Neutrophil (primary cell): ENCODE measurements around the gene ANKRD28.

Source experiments
- H3K27ac ChIP-seq: fragments of 200-600 bp; sonication (generic); 2 replicates; pipeline ENCODE4 v1.5.1; 2016; ENCODE audit warnings: mild to moderate bottlenecking, moderate library complexity
- H3K27me3 ChIP-seq: fragments of 200-600 bp; sonication (generic); 2 replicates; pipeline ENCODE4 v1.6.0; 2016; ENCODE audit warnings: mild to moderate bottlenecking
- H3K36me3 ChIP-seq: fragments of 200-600 bp; sonication (generic); 2 replicates; pipeline ENCODE4 v1.5.1; 2017
- H3K4me1 ChIP-seq, 2 experiments: fragments of 200-600 bp in 1 of 2; sonication (generic) in 1 of 2; 1 replicate in 1 of 2; 2 replicates in 1 of 2; pipeline versions ENCODE4 v1.5.1 to v1.6.1; 2013 to 2016; ENCODE audit warnings: low read depth in 1 of 2, low read length in 1 of 2, mild to moderate bottlenecking in 1 of 2, moderate library complexity in 1 of 2; ENCODE audit not compliant: control insufficient read depth in 1 of 2, insufficient read depth in 1 of 2
- H3K4me3 ChIP-seq, 2 experiments: fragments of 200-600 bp in 1 of 2; sonication (generic) in 1 of 2; 1 replicate in 1 of 2; 2 replicates in 1 of 2; pipeline ENCODE4 v1.5.1; 2013 to 2016; ENCODE audit warnings: low read depth in 1 of 2, low read length in 1 of 2, mild to moderate bottlenecking in 1 of 2, moderate library complexity in 1 of 2
- H3K9me3 ChIP-seq: fragments of 200-600 bp; sonication (generic); 2 replicates; pipeline ENCODE4 v1.5.1; 2016
- CTCF ChIP-seq: fragments of 200-600 bp; sonication (generic); IDR thresholded peaks from 2 replicates; pipeline ENCODE4 v1.5.1; 2016; ENCODE audit warnings: antibody characterized with exemption

The ANKRD28 gene

DNA sequence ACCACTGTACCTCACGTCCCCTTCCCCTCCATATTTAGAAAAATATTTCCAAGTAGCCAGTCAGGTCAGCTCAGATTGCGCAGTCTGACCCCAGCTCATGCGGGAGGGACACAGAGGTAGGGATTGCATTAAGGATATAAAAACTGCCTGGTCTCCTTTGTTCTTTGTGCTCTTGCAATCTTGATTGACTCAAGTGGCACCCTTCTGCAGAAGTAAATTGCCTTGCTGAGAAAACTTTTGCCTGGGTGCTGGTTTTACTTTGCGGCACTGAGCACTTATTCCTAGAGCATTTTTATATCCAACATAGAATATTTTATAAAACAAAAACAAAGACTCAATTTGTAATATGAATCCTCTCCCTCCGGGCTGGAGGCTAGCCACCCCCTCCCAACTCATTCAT, 141.4 kb downstream of the ANKRD28 start:
- no peak overlapping the region for H3K27ac ChIP-seq
- TF ChIP-seq CTCF = no peak
- peaks cover 10% of the 10 kb centered on the region for H3K9me3 ChIP-seq
- peaks cover 23% of the 10 kb centered on the region for H3K27me3 ChIP-seq
- no peaks in the 10 kb centered on the region for H3K36me3 ChIP-seq
- no peak overlapping the region for H3K4me3 ChIP-seq
- no peaks in the 10 kb centered on the region for H3K4me1 ChIP-seq

GRCh38 chr3:15654891-15655290, 142.9 kb downstream of the ANKRD28 start:
- H3K27ac ChIP-seq = no peak overlapping the region
- H3K36me3 ChIP-seq = no peaks in the 10 kb centered on the region
- H3K4me1 ChIP-seq = no peaks in the 10 kb centered on the region
- no peak overlapping the region for H3K4me3 ChIP-seq
- TF ChIP-seq CTCF = no peak
- peaks cover 30% of the 10 kb centered on the region for H3K27me3 ChIP-seq
- H3K9me3 ChIP-seq = peaks cover 10% of the 10 kb centered on the region

- H3K27ac ChIP-seq = no peak overlapping the region
- peaks cover 10% of the 10 kb centered on the region for H3K9me3 ChIP-seq
- H3K4me3 ChIP-seq = no peak overlapping the region
- no peak for TF ChIP-seq CTCF
- H3K4me1 ChIP-seq = no peaks in the 10 kb centered on the region
- no peaks in the 10 kb centered on the region for H3K36me3 ChIP-seq
- peaks cover 31% of the 10 kb centered on the region for H3K27me3 ChIP-seq
These were observed 143.7 kb downstream of the ANKRD28 start for GRCh38 chr3:15654127-15654526.

GRCh38 chr3:15653321-15653720, 144.5 kb downstream of the ANKRD28 start:
- Histone ChIP-seq H3K36me3 (no peaks in the 10 kb centered on the region), H3K4me3 (no peak overlapping the region), H3K9me3 (peaks cover 10% of the 10 kb centered on the region), H3K4me1 (no peaks in the 10 kb centered on the region), H3K27me3 (peaks cover 39% of the 10 kb centered on the region), H3K27ac (no peak overlapping the region)
- no peak for TF ChIP-seq CTCF

GRCh38 chr3:15651396-15651795, 146.4 kb downstream of the ANKRD28 start:
- peaks cover 0 to 7% of the 10 kb centered on the region in 2 experiments for H3K4me1 ChIP-seq
- no peak for TF ChIP-seq CTCF
- H3K27ac ChIP-seq = no peak overlapping the region
- H3K27me3 ChIP-seq = peaks cover 54% of the 10 kb centered on the region
- H3K4me3 ChIP-seq = no peak overlapping the region
- no peaks in the 10 kb centered on the region for H3K36me3 ChIP-seq
- H3K9me3 ChIP-seq = peaks cover 4% of the 10 kb centered on the region

- H3K9me3 ChIP-seq = no peaks in the 10 kb centered on the region
- H3K4me3 ChIP-seq = no peak overlapping the region
- H3K27me3 ChIP-seq = peaks cover 54% of the 10 kb centered on the region
- no peak overlapping the region for H3K27ac ChIP-seq
- peaks cover 0 to 7% of the 10 kb centered on the region in 2 experiments for H3K4me1 ChIP-seq
- no peak for TF ChIP-seq CTCF
- H3K36me3 ChIP-seq = peaks cover 5% of the 10 kb centered on the region
These were observed 147.9 kb downstream of the ANKRD28 start for GRCh38 chr3:15649858-15650257.
